Activated CD8-positive, alpha-beta memory T cell treated with anti-CD3 and anti-CD28 coated beads, Interleukin-2, amount 50 U/mL, for 1 hour (primary cell): ENCODE data around the gene OR6Q1.
"Not testable (repeated sequence)": the region's sequence is repeated elsewhere in the genome, so short reads cannot be mapped to it uniquely, and the experiment has no call there.

Source experiments
- DNase-seq: peaks from one replicate; pipeline ENCODE4 v3.0.0-alpha.2; 2020; ENCODE audit errors: extremely low read depth

The OR6Q1 gene

DNA sequence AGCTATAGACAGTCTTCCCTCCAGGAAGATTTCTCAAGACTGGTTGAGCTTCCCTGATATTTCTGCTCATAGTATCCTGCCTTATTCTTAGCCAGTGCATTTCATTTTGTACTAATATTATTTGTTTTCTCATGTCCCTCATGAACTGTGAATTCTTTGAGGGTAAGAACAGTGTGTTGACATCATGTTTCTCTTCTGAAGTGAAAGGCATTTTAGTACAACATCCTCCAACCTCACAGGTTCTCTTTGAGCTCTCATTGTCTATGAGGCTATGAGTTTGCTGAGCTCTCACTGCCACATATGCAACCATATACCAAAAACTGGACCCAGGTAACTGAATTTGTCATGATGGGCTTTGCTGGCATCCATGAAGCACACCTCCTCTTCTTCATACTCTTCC is at the start of gene OR6Q1:
Gene OR6Q1 (plus strand): TSS at position 301 of the 400 bp plus-strand sequence. CDS start 0 bp downstream, at position 301.
- DNase-seq, result no peak

- DNase-seq, result no peak
Observed at GRCh38 chr11:57981536-57981935, 49.2 kb upstream of the OR6Q1 start.

GRCh38 chr11:57982776-57983175 is 48.0 kb upstream of the OR6Q1 start:
- no peak for DNase-seq

DNA sequence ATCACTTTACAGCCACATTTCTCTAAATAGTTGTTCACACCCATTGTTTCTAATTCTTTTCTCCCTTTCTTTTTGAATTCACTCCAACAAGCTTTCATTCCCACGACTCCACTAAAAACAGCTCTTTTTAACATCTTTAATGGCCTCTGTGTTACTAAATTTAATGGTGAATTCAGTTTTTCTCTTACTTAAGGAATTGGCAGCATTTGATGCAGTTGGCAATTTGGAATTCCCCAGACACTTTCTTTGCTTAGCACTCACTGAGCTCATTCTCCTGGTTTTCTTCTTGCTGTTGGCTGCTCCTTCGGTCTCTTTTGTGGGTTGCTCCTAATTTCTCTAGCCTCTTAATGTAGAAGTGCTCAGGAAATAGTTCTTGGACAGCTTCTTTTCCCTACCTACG is 47.6 kb upstream of the OR6Q1 start:
- DNase-seq, result no peak

DNA sequence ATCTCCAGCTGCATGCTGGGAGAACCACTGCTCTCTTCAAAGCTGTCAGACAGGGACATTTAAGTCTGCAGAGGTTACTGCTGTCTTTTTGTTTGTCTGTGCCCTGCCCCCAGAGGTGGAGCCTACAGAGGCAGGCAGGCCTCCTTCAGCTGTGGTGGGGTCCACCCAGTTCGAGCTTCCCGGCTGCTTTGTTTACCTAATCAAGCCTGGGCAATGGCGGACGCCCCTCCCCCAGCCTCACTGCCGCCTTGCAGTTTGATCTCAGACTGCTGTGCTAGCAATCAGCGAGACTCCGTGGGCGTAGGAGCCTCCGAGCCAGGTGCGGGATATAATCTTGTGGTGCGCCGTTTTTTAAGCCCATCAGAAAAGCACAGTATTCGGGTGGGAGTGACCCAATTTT is 31.2 kb upstream of the OR6Q1 start:
- DNase-seq, result not testable (repeated sequence)

DNA sequence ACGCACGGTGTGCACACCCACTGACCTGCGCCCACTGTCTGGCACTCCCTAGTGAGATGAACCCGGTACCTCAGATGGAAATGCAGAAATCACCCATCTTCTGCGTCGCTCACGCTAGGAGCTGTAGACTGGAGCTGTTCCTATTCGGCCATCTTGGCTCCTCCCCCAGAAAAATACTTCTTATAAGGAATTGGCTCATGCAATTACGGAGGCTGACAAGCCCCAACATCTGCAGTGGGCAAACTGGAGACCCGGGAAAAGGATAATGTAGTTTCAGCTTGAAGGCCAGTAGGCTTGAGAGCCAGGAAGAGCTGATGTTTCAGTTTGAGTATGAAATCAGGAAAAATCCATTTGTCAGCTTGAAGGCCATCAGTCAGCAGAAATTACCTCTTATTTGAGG is 30.7 kb upstream of the OR6Q1 start:
- not testable (repeated sequence) for DNase-seq

GRCh38 chr11:58000699-58001098 is 30.1 kb upstream of the OR6Q1 start:
- DNase-seq, result no peak

DNA sequence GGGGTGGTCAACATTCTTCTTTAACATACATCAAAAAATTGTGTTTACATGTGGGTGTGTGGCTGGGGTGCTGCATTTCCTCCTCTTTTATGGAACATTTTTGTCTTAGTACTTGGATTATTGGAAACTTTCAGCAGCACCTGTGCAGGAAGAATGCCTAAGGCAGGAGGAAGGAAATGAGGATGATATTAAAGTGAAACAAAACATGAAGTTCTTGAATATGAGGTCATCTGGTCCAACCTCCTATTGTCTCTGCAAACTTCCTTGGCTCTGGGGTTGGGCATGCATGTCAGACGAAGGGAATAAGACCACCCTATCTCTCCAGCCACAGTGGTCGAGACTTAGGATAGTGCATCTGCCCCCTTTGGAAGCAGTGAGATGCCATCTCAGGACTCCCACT is 27.7 kb upstream of the OR6Q1 start:
- no peak for DNase-seq

DNA sequence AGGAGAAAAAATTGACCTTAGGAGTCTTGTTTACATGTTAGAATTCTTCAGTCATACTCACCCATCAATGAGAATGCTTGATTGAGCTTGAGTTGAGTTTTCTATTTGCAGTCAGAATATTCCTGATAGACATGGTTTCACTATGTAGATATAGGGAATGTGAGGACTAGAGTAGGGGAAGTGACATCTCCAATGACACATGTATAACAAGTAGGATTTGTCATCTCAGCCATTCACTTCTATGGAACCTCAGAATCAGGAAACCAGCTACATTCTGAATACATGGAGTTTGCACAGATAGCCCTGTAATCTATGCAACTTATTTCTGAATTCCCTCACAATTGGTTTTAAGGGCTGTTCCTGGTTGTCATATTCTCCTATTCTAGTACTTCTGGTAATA is 27.2 kb upstream of the OR6Q1 start:
- DNase-seq, result no peak

DNA sequence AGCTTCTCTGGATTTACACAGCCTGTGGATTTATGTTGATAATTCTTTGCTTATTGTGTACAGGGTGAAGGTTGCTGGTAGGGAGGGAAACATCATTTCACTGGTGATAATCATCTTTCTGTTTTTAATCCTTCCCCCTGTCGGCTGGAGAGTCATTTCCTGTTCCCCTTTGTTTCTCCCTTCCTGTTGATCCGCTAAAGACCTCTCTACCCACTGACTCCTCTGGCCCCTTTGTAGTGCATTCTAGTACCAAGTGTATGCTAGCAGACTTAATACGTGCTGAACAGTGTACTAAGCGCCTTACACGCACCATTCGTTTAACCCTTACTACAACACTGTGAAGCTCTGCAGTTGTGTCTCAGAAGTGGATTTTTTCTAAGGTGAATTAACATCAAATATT is 26.1 kb upstream of the OR6Q1 start:
- no peak for DNase-seq

DNA sequence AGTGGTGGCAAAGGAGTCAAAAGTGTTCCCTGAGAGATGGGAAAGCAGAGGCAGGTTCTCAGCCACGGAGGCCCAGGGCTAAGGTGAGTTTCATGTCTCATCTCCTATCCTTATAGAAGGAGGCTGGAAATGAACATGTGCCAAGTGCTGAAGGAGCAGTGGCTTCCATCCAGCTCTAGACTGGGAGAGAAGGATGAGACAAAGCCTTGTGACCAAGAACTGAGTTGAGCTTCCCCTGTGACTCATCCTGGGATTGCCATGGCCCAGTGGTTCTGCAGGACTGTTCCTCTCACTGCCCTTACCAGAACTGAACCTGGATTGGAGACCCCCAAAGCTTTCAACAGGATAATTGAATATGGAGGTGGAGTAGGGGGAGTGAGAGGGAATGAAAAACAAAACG is 23.8 kb upstream of the OR6Q1 start:
- no peak for DNase-seq

DNA sequence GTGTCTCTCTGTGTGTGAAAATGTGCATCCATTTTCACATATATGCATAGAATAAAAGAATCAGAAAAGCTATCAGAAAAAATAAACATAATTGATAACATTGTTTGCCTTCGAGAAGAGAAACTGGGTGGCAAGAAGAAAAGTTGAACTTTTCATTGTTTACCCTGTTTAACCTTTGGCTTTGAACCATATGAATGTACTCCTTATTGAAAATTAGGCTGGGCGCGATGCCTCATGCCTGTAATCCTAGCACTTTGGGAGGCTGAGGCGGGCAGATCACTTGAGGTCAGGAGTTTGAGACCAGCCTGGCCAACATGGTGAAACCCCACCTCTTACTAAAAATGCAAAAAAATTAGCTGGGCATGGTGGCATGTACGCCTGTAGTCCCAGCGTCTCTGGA is 19.0 kb upstream of the OR6Q1 start:
- no peak for DNase-seq

GRCh38 chr11:58023435-58023931 is 7.3 kb upstream of the OR6Q1 start, which contains the start of gene OR9Q1:
TSS of gene OR9Q1 (plus strand) at chr11:58023881. CDS start at chr11:58179445, 155,564 bp downstream.
- DNase-seq, result no peak

DNA sequence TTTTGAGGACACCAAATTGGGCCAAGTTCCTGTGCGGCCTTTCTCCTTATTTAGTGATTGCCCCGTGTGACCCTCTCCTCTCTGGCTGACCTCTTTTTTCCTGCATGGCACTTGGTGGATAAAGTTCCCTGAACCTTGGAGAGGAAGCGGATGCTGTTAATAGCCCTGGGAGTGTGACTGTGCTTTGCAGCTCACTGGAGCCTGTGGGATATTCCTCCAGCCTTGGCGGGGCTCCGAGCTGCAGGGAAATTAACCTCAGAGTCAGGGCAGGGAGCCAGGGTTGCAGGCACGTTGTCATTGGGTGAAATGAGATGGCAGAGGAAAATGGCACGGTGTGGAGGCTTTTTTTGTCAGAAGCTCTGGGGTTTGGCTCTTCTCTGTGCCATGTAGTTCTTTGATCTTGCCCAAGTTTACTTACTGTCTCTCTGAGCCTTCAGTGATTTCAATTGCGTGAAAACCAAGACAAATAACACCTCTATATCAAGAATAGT is 6.1 kb upstream of the OR6Q1 start:
- no peak for DNase-seq

- no peak for DNase-seq
Observed at GRCh38 chr11:58027341-58027740, 3.4 kb upstream of the OR6Q1 start.

GRCh38 chr11:58028687-58029411 is 1.9 kb upstream of the OR6Q1 start:
- no peak for DNase-seq

DNA sequence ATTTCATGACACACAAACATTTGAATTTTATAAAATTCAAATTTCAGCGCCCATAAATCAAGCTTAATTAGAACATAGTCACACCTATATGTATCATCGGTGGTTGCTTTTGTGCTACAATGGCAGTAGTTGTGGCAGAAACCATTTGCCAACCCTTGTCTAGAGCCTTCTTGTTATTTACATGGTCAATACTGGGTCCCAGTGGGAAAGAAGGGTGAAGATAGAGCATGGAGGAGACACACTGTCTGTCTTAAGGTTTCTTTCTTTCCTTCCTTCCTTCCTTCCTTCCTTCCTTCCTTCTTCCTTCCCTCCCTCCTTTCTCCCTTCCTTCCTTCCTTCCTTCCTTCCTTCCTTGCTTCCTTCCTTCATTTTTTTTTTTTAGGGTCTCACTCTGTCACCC is 3.7 kb downstream of the OR6Q1 start:
- DNase-seq, result no peak

DNA sequence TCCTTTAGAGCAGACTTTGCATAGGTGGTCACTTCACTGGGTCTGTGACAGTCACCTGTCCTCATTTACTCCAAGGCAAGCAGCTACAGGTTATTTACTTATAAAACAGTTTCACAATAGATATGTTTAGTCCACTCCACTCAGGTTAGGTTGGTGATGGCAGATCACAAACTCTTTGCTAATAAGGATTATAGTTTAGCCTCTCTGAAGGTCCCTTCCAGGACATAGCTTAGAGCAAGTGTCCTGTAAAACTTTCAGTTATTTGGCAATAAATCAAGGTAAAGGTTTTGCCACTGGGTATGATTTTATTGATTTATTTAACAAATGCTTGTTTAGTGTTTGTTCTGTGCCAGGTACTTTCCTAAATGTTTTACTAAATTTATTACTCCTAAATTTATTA is 8.8 kb downstream of the OR6Q1 start:
- DNase-seq, result no peak

DNA sequence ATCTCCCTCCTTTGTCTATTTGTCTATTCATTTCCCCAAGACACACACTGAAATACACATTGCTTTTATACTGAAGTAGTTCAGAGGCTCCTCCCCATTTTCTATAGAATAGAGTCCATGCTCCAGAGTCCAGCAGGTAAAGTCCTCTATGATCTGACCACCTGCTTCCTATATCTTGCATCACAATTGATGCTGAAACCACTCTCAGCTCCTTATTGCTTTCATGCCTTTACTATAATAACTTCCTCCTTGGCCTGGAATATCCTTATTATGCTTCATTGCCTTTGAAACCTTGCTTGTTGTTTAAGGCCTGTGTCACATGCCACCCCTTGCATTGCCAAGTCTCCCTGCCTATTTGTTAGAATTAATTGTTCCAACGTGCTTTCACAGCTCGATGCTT is 12.6 kb downstream of the OR6Q1 start:
- no peak for DNase-seq

DNA sequence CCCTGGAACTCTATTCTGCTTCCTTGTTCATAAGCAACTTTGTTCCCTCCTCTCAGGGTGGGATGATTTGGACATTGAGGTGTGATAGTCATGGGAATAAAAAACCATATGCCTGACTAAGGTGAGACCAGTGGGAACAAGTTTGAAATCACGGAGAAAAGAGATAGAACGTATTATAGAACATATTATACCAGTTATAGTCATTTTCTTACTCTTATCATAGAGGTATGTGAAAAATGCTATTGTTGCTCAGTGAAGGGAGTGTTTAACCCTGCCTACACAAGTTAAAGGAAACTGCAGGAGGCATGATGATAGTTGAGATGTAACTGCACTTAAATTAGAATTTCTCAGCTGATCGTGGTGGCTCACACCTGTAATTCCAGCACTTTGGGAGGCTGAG is 15.5 kb downstream of the OR6Q1 start:
- DNase-seq, result no peak

DNA sequence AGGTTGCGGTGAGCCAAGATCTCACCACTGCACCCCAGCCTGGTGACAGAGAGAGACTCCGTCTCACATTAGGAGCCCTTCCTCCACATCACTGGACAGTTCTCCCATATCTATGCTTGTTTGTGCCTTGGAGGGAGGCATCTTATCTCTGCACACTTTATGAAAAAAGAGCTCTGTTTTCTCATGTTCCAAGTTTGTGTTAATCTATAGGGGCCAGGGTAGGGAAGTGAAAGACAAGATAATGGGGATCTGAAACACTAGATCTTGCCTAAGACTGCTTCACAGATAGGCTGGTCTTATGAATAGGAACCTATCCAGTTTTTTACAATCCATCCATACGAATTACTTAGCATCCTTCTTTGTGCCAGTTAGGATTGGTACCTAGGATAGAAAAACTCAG is 17.1 kb downstream of the OR6Q1 start:
- DNase-seq, result no peak

DNA sequence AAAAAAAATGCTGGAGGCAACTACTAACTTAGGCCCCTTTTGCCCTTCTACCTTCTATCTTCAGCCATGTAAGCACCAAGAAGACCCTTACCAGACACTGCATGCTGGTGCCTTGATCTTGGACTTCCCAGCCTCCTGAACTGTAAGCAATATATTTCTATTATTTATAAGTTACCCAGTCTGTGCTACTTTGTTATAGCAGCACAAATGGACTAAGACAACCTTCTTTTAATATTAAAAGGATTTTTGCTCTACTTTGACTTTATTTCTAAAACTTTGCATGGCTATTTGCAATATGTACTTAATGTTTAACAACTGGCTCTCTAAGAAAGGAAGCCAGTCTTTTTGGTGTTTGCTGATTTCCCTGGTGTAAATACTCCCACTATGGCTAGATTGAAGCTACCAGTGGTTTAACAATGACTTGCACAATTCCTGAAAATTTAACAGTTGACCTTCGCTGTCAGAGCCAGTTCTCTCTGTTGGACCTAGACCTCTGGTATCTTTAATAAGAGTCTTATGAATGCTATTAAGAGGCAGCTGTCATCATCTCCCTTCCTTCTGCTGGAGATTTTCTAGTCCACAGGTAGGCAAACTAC is 25.2 kb downstream of the OR6Q1 start:
- DNase-seq, result no peak

GRCh38 chr11:58057481-58057880 is 26.7 kb downstream of the OR6Q1 start:
- no peak for DNase-seq
